Fibroblast of the aortic adventitia (primary cell): ENCODE measurements around the gene CFC1B. TPM values are rescaled to one million over a fixed set of nuclear protein-coding genes. Genes with fewer than 3 reads are reported as not detected.
"Not testable (repeated sequence)": the region's sequence is repeated elsewhere in the genome, so short reads cannot be mapped to it uniquely, and the experiment has no call there.

ENCODE experiments used
- DNase-seq: peaks from one replicate; pipeline ENCODE4 v3.0.0-alpha.2; 2010; ENCODE audit warnings: low read depth
- H3K4me3 ChIP-seq: 2 replicates; pipeline ENCODE4 v1.5.1; 2011; ENCODE audit warnings: low read depth, mild to moderate bottlenecking, control low read depth, low read length, moderate library complexity
- small RNA-seq: library from RNA; depleted of rRNA; stranded (forward); fragments of <200 nt; gene quantifications from one replicate; pipeline ENCODE3, GENCODE V24; 2012
- total RNA-seq: library from RNA; depleted of rRNA; stranded (reverse); fragments of >200 nt; gene quantifications from 2 replicates; pipeline ENCODE4 v1.2.3, GENCODE V29; 2012; ENCODE audit warnings: low replicate concordance

Gene CFC1B
- total RNA-seq, 1 donor = not detected

GRCh38 chr2:130549475-130549874 lies 28.5 kb downstream of the CFC1B start:
- DNase-seq, H3K4me3 ChIP-seq: not testable (repeated sequence)

DNA sequence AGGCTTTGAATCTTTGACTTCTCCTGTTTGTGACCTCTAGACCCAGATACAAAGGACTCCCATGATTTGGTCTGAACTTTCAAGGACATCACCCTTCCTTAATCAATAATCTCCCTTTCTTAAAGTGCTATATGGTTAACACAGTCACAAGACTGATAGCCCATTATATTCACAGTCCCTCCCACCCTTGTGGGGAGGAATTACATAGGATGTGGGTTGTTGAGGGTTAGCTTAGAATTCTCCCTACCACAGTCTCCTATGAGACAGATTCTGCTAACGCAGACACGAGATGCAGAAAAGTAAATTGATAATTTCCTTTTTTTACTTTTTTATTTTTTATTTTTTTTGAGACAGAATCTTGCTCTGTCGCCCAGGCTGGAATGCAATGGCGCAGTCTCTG lies 33.2 kb downstream of the CFC1B start:
- DNase-seq, H3K4me3 ChIP-seq: not testable (repeated sequence)

- not testable (repeated sequence) for DNase-seq, H3K4me3 ChIP-seq
These were observed 35.4 kb downstream of the CFC1B start for GRCh38 chr2:130556441-130556840.

DNA sequence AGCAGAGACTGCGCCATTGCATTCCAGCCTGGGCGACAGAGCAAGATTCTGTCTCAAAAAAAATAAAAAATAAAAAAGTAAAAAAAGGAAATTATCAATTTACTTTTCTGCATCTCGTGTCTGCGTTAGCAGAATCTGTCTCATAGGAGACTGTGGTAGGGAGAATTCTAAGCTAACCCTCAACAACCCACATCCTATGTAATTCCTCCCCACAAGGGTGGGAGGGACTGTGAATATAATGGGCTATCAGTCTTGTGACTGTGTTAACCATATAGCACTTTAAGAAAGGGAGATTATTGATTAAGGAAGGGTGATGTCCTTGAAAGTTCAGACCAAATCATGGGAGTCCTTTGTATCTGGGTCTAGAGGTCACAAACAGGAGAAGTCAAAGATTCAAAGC lies 45.1 kb downstream of the CFC1B start:
- DNase-seq, H3K4me3 ChIP-seq: not testable (repeated sequence)

- not testable (repeated sequence) for DNase-seq, H3K4me3 ChIP-seq
These were observed 50.9 kb downstream of the CFC1B start for GRCh38 chr2:130571929-130572328.

DNA sequence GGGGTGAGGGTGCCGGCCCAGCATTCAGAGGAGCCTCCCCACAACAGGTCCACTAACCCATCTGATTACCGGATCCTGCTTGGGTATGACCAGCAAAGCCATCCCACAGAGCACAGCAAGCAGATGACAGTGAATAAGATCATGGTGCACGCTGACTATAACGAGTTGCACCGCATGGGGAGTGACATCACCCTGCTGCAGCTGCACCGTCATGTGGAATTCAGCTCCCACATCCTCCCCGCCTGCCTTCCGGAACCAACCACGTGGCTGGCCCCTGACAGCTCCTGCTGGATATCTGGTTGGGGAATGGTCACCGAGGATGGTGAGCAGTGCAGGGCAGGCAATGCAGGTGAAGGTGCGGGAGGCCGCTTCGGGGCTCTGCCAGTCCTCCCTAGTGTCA lies 53.2 kb downstream of the CFC1B start:
- not testable (repeated sequence) for H3K4me3 ChIP-seq, DNase-seq

DNA sequence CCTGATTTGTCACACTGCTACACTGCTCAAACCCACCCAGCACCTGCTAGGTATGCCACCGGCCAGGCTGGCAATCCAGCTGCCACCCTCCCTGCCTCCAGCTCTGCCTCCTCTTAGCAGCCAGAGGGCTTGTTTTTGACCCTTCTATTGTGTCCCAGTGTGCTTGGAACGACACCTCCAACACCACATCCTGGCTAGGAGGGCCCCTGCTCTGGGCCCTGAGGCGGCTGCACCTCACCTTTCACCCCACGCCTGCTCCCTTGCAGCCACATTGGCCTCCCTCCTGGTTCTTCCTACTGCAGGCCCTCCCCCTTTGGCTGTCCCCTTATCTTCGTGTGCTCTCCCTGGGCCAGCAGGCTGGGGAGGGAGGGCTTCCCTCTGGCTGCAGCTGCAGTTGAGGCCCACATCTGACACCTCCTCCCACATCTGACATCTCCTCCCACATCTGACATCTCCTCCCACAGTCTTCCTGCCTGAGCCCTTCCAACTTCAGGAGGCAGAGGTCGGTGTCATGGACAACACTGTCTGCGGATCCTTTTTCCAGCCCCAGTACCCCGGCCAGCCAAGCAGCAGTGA lies 55.3 kb downstream of the CFC1B start:
- H3K4me3 ChIP-seq, DNase-seq: not testable (repeated sequence)

GRCh38 chr2:130577559-130577958 lies 56.5 kb downstream of the CFC1B start:
- not testable (repeated sequence) for DNase-seq

More at GRCh38 chr2:130577559-130577958, 56.5 kb downstream of the CFC1B start:
- not testable (repeated sequence) for H3K4me3 ChIP-seq

Small RNAs within 50 kb of the gene (small RNA-seq; reads per million reads assigned to genes)
- gene RF00017 = not detected
- gene RNU6-473P = not detected

Other genes starting within 250 kb of the CFC1B start
- 59.0 and 66.1 TPM in 2 replicates for gene IMP4, start 178.3 kb upstream of the CFC1B start, total RNA-seq
- 22.2 and 25.8 TPM in 2 replicates for gene PTPN18, start 165.2 kb upstream of the CFC1B start, total RNA-seq
- not detected in 2 replicates for gene POTEI, start 11.9 kb upstream of the CFC1B start, total RNA-seq
- gene CFC1, start 78.4 kb downstream of the CFC1B start, total RNA-seq = not detected in 2 replicates
- gene POTEJ, start 90.2 kb downstream of the CFC1B start, total RNA-seq = not detected in 2 replicates
- 0.41 TPM in 1 of 2 replicates, not detected in the other for gene GPR148, start 207.8 kb downstream of the CFC1B start, total RNA-seq
- not detected in 2 replicates for gene AMER3, start 234.3 kb downstream of the CFC1B start, total RNA-seq